OCI-LY7 (cell line): ENCODE measurements around the gene NLRP14. TPM values are rescaled to one million over a fixed set of nuclear protein-coding genes. Genes with fewer than 3 reads are reported as not detected.

Experiments used
- Bru-seq: library from RNA; stranded (reverse); fragments of 400-500 nt; gene quantifications from one replicate; lab custom pipeline; 2021; lab: Mats Ljungman, UMichigan
- BruChase-seq, 2 experiments: library from RNA; stranded (reverse); fragments of 400-500 nt; gene quantifications; one replicate each; lab custom pipeline; 2021; lab: Mats Ljungman, UMichigan
- BruUV-seq: library from RNA; stranded (reverse); fragments of 400-500 nt; replicated peaks from 2 replicates; lab custom pipeline; 2021; lab: Mats Ljungman, UMichigan
- CTCF ChIA-PET: fragments of 300-600 bp; sonication (Branson Sonifier 250); formaldehyde crosslinking; loops from one replicate; lab custom pipeline; 2022; ENCODE audit warnings: antibody characterized with exemption; ENCODE audit not compliant: unreplicated experiment; lab: Charles Lee
- POLR2A ChIA-PET: fragments of 300-600 bp; sonication (Branson Sonifier 250); formaldehyde crosslinking; loops from one replicate; lab custom pipeline; 2022; ENCODE audit warnings: antibody characterized with exemption; lab: Charles Lee
- DNase-seq: peaks from one replicate; pipeline ENCODE4 v3.0.0-alpha.2; 2015; ENCODE audit warnings: low spot score
- H2AFZ ChIP-seq: fragments of 200-600 bp; sonication (generic), shearing (Covaris generic); 2 replicates; pipeline ENCODE4 v1.6.1; 2014; ENCODE audit warnings: mild to moderate bottlenecking, antibody characterized with exemption, low read length, moderate library complexity
- H3K27ac ChIP-seq: fragments of 200-600 bp; sonication (generic); 2 replicates; pipeline ENCODE4 v1.5.1; 2014; ENCODE audit warnings: mixed run types, low read depth, mild to moderate bottlenecking, moderate library complexity, low read length, inconsistent platforms; ENCODE audit not compliant: poor library complexity, severe bottlenecking
- H3K36me3 ChIP-seq: fragments of 200-600 bp; sonication (generic); 2 replicates; pipeline ENCODE4 v1.6.1; 2014; ENCODE audit warnings: mild to moderate bottlenecking, antibody characterized with exemption, low read length, moderate library complexity, mixed read lengths; ENCODE audit not compliant: insufficient read depth
- H3K4me1 ChIP-seq: fragments of 200-600 bp; sonication (generic); 2 replicates; pipeline ENCODE4 v1.5.1; 2014; ENCODE audit warnings: mild to moderate bottlenecking, low read length; ENCODE audit not compliant: insufficient read depth, poor library complexity, severe bottlenecking
- H3K4me2 ChIP-seq: fragments of 200-600 bp; sonication (generic); 2 replicates; pipeline ENCODE4 v1.6.1; 2014; ENCODE audit warnings: mild to moderate bottlenecking, low read length
- H3K4me3 ChIP-seq: fragments of 200-600 bp; sonication (generic); 2 replicates; pipeline ENCODE4 v1.5.1; 2014; ENCODE audit warnings: mild to moderate bottlenecking, low read depth, low read length; ENCODE audit not compliant: poor library complexity, severe bottlenecking
- H3K79me2 ChIP-seq: fragments of 200-600 bp; sonication (generic); 2 replicates; pipeline ENCODE4 v1.6.1; 2016; ENCODE audit warnings: low read depth, mild to moderate bottlenecking, low read length, moderate library complexity, mixed read lengths; ENCODE audit not compliant: insufficient read depth
- H3K9me2 ChIP-seq: fragments of 200-600 bp; sonication (generic); 2 replicates; pipeline ENCODE4 v1.6.1; 2016; ENCODE audit warnings: mild to moderate bottlenecking, low read length, mixed read lengths; ENCODE audit not compliant: insufficient read depth
- H3K9me3 ChIP-seq: fragments of 200-600 bp; sonication (generic); 2 replicates; pipeline ENCODE4 v1.6.1; 2014; ENCODE audit warnings: mild to moderate bottlenecking, mixed run types, low read length, mixed read lengths
- H4K20me1 ChIP-seq: fragments of 200-600 bp; sonication (generic); 2 replicates; pipeline ENCODE4 v1.6.1; 2014; ENCODE audit warnings: mild to moderate bottlenecking, antibody characterized with exemption, low read length, moderate library complexity, mixed read lengths; ENCODE audit not compliant: insufficient read depth
- CTCF ChIP-seq: fragments of 200-600 bp; sonication (generic); conservative IDR thresholded peaks from 2 replicates; pipeline ENCODE4 v1.5.1; 2014; ENCODE audit warnings: mild to moderate bottlenecking, antibody characterized with exemption, low read length, moderate library complexity, mixed read lengths
- EZH2phosphoT487 ChIP-seq: fragments of 200-600 bp; sonication (generic); IDR thresholded peaks from 2 replicates; pipeline ENCODE4 v1.6.1; 2018; ENCODE audit warnings: low read depth, borderline replicate concordance, mild to moderate bottlenecking, mixed run types, antibody characterized with exemption, low read length, moderate library complexity, mixed read lengths
- intact Hi-C: fragments of 100-400 bp; cut with micrococcal nuclease; formaldehyde crosslinking; loops from one replicate; pipeline ENCODE4 v1.10.0; 2022; ENCODE audit not compliant: unreplicated experiment
- long read RNA-seq: library from polyadenylated mRNA; stranded (forward); transcript quantifications from one replicate; pipeline ENCODE4 v2.0.0, GENCODE V29; 2022
- total RNA-seq, 2 experiments: library from RNA; depleted of rRNA in 1 of 2; stranded (reverse); fragments of >200 nt in 1 of 2; shearing (Covaris generic) in 1 of 2; gene quantifications; 2 replicates each; pipeline ENCODE4 v1.2.3, GENCODE V29; 2014 to 2022

The NLRP14 gene
- total RNA-seq (2014; rRNA removed; shearing (Covaris generic)), result 3.8 and 6.4 TPM in 2 replicates
- total RNA-seq (2022), result 6.2 and 6.4 TPM in 2 replicates
- Bru-seq, nascent RNA, result percentile 75 among the genes with signal in this experiment
- BruChase-seq, experiment 1, labeled RNA remaining after a 6-hour chase, result percentile 51 among the genes with signal in this experiment
- percentile 62 among the genes with signal in this experiment for BruChase-seq, experiment 2, labeled RNA remaining after a 2-hour chase
- long read RNA-seq, partial matches to known transcripts, result 0 of 4 reads
- long read RNA-seq, other reads (novel, unspliced or antisense), result 4 of 4 reads

GRCh38 chr11:7020183-7020917, at the start of gene NLRP14, which contains the start of gene ZNF214:
TSS of gene NLRP14 (plus strand) at chr11:7020479. CDS start at chr11:7038587, 18,108 bp downstream.
TSS of gene ZNF214 (minus strand) at chr11:7020346. CDS start at chr11:7002835, 17,511 bp downstream.
- intact Hi-C loops, result no loop called here
- Histone ChIP-seq H3K4me2 (no peak within 1 kb of the TSS), H3K36me3 (no peaks in the 10 kb centered on the region), H2AFZ (no peak within 1 kb of the TSS), H3K27ac (no peak within 1 kb of the TSS), H3K9me3 (no peaks in the 10 kb centered on the region), H3K9me2 (0 out of 2 replicates have a peak, but pooled peaks cover 4% of the 10 kb centered on the region), H3K4me3 (no peak within 1 kb of the TSS), H3K4me1 (no peaks in the 10 kb centered on the region), H3K79me2 (no peaks in the 10 kb centered on the region), H4K20me1 (no peaks in the 10 kb centered on the region)
- ChIA-PET POLR2A (no interaction called here), CTCF (no interaction called here)
- no TSS peak for BruUV-seq
- TF ChIP-seq CTCF, result no peak
- TF ChIP-seq EZH2phosphoT487, result no peak
- no peak for DNase-seq

- no peak overlapping the region for H2AFZ ChIP-seq
- no peaks in the 10 kb centered on the region for H3K9me3 ChIP-seq
- POLR2A ChIA-PET, result interaction anchor here (0.6 to 1.4 kb wide), 4 partner anchors 8 to 1091 kb away, joined by 3 to 6 read pairs (median 4); no protein-coding TSS in a partner anchor
- H4K20me1 ChIP-seq, result no peaks in the 10 kb centered on the region
- H3K9me2 ChIP-seq, result no peaks in the 10 kb centered on the region
- no peak overlapping the region for H3K4me2 ChIP-seq
- no peak overlapping the region for H3K27ac ChIP-seq
- TF ChIP-seq EZH2phosphoT487, result no peak
- no peak for TF ChIP-seq CTCF
- no peak overlapping the region for H3K4me3 ChIP-seq
- peaks cover 8% of the 10 kb centered on the region for H3K79me2 ChIP-seq
- H3K4me1 ChIP-seq, result no peaks in the 10 kb centered on the region
- CTCF ChIA-PET, result no interaction called here
- BruUV-seq, result no TSS peak
- intact Hi-C loops, result loop anchor here (1.0 kb wide), 1 partner anchor 10 kb away; no protein-coding TSS in a partner anchor
- peaks cover 58% of the 10 kb centered on the region for H3K36me3 ChIP-seq
- no peak for DNase-seq
These were observed 40.9 kb upstream of the NLRP14 start for GRCh38 chr11:6979365-6979764.
